Measurements from ENCODE around the gene LPP. TPM values are rescaled to one million over a fixed set of nuclear protein-coding genes. Genes with fewer than 3 reads are reported as not detected.

The LPP gene
- total and polyA plus RNA-seq, 10 of the 15 experiments (the other 5 are each of a cell fraction or from before 2014, with no cell fraction given): under 0.01 to 0.62 (median 0.03) TPM

DNA sequence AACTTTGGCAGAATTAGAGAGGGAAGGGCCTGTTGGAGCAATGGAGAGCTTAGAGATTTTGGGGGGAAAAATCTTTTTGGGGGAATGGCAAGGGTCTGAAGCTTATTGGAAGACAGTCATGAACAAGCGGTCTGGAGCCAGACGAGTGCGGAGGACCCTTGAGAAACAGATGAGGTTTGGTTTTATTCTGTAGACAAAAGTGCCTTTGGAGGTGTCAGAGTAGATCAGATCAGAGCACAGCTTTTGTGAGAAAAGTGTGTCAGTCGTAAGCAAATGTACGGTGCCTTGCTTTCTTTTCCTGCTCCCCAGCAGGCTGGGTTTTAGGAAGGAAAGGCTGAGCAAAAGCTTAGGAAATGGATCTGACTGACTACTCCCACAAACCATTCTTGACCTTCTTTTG, 781.0 kb downstream of the LPP start:
- no peak for ATAC-seq
- H3K9ac ChIP-seq (ENCODE audit: control insufficient read depth, insufficient read depth, low read length): no peak overlapping the region
- no peaks in the 10 kb centered on the region for H3K36me3 ChIP-seq (ENCODE audit: control insufficient read depth in 2 of 2, insufficient read depth in 2 of 2, low read length in 1 of 2)
- ChIA-PET POLR2A (no interaction called here), RAD21 (ENCODE audit: unreplicated experiment) (no interaction called here), CTCF (interaction anchor here (1.4 to 6.9 kb wide), 2 partner anchors 19 to 1194 kb away, joined by 3 to 32 read pairs; no protein-coding TSS in a partner anchor), SMC1A (ENCODE audit: uncharacterized antibody, unreplicated experiment) (interaction anchor here (1.3 to 1.4 kb wide), 2 partner anchors 20 to 1195 kb away, joined by 4 to 5 read pairs; no protein-coding TSS in a partner anchor)
- FAIRE-seq: no peak
- no peaks in the 10 kb centered on the region; a peak in 2 of 4 replicates for H3K27me3 ChIP-seq (replicated peaks in 1 of 2; ENCODE audit: control insufficient read depth in 2 of 2, insufficient read depth in 2 of 2, low read length in 1 of 2)
- in situ Hi-C loops (cut with MboI) (no loop called here), intact Hi-C loops (cut with micrococcal nuclease; ENCODE audit: unreplicated experiment) (no loop called here)
- no peak overlapping the region for H3K4me3 ChIP-seq
- no peaks in the 10 kb centered on the region for H3K79me2 ChIP-seq (ENCODE audit: control insufficient read depth, insufficient read depth, low read length)
- no peak overlapping the region for H3K27ac ChIP-seq (ENCODE audit: control insufficient read depth, insufficient read depth)
- no TSS peak for BruUV-seq (replicated peaks)
- no peaks in the 10 kb centered on the region for H3K9me3 ChIP-seq (replicated peaks; ENCODE audit: control insufficient read depth, insufficient read depth, low read length)
- H3K4me1 ChIP-seq (ENCODE audit: control insufficient read depth, insufficient read depth, low read length): no peaks in the 10 kb centered on the region
- H4K20me1 ChIP-seq (ENCODE audit: control insufficient read depth, insufficient read depth): no peaks in the 10 kb centered on the region
- DNase-seq (ENCODE audit: low read depth, low spot score): no peak
- no peak overlapping the region for H2AFZ ChIP-seq (ENCODE audit: control insufficient read depth, low read depth, low read length)
- TF ChIP-seq SP1 (IDR thresholded peaks at IDR 0.05; ENCODE audit: low read depth, low read length) (no peak), SRF (IDR thresholded peaks at IDR 0.05; ENCODE audit: low read depth in 2 of 2, low read length in 2 of 2) (no peak), PAX5 (IDR thresholded peaks at IDR 0.05; ENCODE audit: borderline replicate concordance, low read depth, low read length) (no peak), EGR1 (IDR thresholded peaks at IDR 0.05; ENCODE audit: borderline replicate concordance in 1 of 2, low read depth in 2 of 2, low read length in 2 of 2) (no peak), CBFB (IDR thresholded peaks at IDR 0.05; ENCODE audit: low read depth) (no peak), RAD51 (IDR thresholded peaks at IDR 0.05) (no peak), ZSCAN29 (IDR thresholded peaks at IDR 0.05) (no peak), SREBF1 (IDR thresholded peaks at IDR 0.05; ENCODE audit: low read length) (no peak), ZNF24 (IDR thresholded peaks at IDR 0.05) (no peak), TCF3 (IDR thresholded peaks at IDR 0.05; ENCODE audit: borderline replicate concordance, insufficient read depth, low read depth, low read length) (no peak), TCF12 (IDR thresholded peaks at IDR 0.05; ENCODE audit: low read depth, low read length) (no peak), YBX1 (IDR thresholded peaks at IDR 0.05) (no peak), RAD21 (IDR thresholded peaks at IDR 0.05; ENCODE audit: insufficient read depth, low read depth, low read length) (no peak), SIX5 (IDR thresholded peaks at IDR 0.05; ENCODE audit: low read depth, low read length, severe bottlenecking) (no peak), YY1 (IDR thresholded peaks at IDR 0.05; ENCODE audit: low read depth, low read length) (no peak), NR2F1 (conservative IDR thresholded peaks at IDR 0.05) (no peak)
- TF ChIP-seq, protein P1, sequence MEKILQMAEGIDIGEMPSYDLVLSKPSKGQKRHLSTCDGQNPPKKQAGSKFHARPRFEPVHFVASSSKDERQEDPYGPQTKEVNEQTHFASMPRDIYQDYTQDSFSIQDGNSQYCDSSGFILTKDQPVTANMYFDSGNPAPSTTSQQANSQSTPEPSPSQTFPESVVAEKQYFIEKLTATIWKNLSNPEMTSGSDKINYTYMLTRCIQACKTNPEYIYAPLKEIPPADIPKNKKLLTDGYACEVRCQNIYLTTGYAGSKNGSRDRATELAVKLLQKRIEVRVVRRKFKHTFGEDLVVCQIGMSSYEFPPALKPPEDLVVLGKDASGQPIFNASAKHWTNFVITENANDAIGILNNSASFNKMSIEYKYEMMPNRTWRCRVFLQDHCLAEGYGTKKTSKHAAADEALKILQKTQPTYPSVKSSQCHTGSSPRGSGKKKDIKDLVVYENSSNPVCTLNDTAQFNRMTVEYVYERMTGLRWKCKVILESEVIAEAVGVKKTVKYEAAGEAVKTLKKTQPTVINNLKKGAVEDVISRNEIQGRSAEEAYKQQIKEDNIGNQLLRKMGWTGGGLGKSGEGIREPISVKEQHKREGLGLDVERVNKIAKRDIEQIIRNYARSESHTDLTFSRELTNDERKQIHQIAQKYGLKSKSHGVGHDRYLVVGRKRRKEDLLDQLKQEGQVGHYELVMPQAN (conservative IDR thresholded peaks at IDR 0.05): no peak
- TF ChIP-seq, protein P2, sequence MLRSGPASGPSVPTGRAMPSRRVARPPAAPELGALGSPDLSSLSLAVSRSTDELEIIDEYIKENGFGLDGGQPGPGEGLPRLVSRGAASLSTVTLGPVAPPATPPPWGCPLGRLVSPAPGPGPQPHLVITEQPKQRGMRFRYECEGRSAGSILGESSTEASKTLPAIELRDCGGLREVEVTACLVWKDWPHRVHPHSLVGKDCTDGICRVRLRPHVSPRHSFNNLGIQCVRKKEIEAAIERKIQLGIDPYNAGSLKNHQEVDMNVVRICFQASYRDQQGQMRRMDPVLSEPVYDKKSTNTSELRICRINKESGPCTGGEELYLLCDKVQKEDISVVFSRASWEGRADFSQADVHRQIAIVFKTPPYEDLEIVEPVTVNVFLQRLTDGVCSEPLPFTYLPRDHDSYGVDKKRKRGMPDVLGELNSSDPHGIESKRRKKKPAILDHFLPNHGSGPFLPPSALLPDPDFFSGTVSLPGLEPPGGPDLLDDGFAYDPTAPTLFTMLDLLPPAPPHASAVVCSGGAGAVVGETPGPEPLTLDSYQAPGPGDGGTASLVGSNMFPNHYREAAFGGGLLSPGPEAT (IDR thresholded peaks at IDR 0.05; ENCODE audit: low read depth): no peak
- TF ChIP-seq, protein P3, sequence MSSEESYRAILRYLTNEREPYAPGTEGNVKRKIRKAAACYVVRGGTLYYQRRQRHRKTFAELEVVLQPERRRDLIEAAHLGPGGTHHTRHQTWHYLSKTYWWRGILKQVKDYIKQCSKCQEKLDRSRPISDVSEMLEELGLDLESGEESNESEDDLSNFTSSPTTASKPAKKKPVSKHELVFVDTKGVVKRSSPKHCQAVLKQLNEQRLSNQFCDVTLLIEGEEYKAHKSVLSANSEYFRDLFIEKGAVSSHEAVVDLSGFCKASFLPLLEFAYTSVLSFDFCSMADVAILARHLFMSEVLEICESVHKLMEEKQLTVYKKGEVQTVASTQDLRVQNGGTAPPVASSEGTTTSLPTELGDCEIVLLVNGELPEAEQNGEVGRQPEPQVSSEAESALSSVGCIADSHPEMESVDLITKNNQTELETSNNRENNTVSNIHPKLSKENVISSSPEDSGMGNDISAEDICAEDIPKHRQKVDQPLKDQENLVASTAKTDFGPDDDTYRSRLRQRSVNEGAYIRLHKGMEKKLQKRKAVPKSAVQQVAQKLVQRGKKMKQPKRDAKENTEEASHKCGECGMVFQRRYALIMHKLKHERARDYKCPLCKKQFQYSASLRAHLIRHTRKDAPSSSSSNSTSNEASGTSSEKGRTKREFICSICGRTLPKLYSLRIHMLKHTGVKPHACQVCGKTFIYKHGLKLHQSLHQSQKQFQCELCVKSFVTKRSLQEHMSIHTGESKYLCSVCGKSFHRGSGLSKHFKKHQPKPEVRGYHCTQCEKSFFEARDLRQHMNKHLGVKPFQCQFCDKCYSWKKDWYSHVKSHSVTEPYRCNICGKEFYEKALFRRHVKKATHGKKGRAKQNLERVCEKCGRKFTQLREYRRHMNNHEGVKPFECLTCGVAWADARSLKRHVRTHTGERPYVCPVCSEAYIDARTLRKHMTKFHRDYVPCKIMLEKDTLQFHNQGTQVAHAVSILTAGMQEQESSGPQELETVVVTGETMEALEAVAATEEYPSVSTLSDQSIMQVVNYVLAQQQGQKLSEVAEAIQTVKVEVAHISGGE (CRISPR knock-in tag; IDR thresholded peaks at IDR 0.05): no peak
- WGBS (ENCODE audit: insufficient coverage, insufficient replicate concordance, low lambda C conversion rate, missing lambda C conversion rate): 57% methylated on average over 5 of the region's 5 CpGs
- no peak overlapping the region for H3K4me2 ChIP-seq (ENCODE audit: control insufficient read depth, insufficient read depth)

All from GM12878 (cell line).